CD4-positive, alpha-beta T cell (primary cell): Measurements from ENCODE around the gene TENT4A. TPM values are rescaled to one million over a fixed set of nuclear protein-coding genes. Genes with fewer than 3 reads are reported as not detected.

Source experiments
- ATAC-seq: fragments of 200-7000 bp; cut with Tn5 transposase; one replicate; pipeline ENCODE4 v1.10.0; 2022; ENCODE audit warnings: mild to moderate bottlenecking; ENCODE audit not compliant: poor library complexity
- CTCF ChIA-PET: fragments of 350-600 bp; sonication (Branson Sonifier 250); formaldehyde crosslinking; loops from one replicate; lab custom pipeline; 2021; ENCODE audit warnings: antibody characterized with exemption, inconsistent platforms; lab: Charles Lee
- POLR2A ChIA-PET: fragments of 350-600 bp; sonication (Branson Sonifier 250); formaldehyde crosslinking; loops from one replicate; lab custom pipeline; 2021; ENCODE audit warnings: antibody characterized with exemption, inconsistent platforms; lab: Charles Lee
- DNase-seq, 14 experiments: peaks; one replicate each; pipeline ENCODE4 v3.0.0-alpha.2; 2013 to 2020; ENCODE audit warnings: mixed read lengths in 2 of 14
- H3K27ac ChIP-seq, 2 donors: one replicate each; pipeline versions ENCODE4 v1.5.1 to v1.7.0; 2013; ENCODE audit warnings: low read length in 2 of 2, low read depth in 1 of 2, mild to moderate bottlenecking in 1 of 2
- H3K27me3 ChIP-seq, 2 experiments: 1 replicate in 1 of 2; 2 replicates in 1 of 2; pipeline versions ENCODE4 v1.6.1 to v1.7.0; 2013; ENCODE audit warnings: low read length in 2 of 2, control low read depth in 1 of 2, mild to moderate bottlenecking in 1 of 2, moderate library complexity in 1 of 2; ENCODE audit not compliant: insufficient read depth in 2 of 2, control insufficient read depth in 1 of 2
- H3K36me3 ChIP-seq: one replicate; pipeline ENCODE4 v1.6.1; 2013; ENCODE audit warnings: low read length, control low read depth; ENCODE audit not compliant: insufficient read depth
- H3K4me1 ChIP-seq: one replicate; pipeline ENCODE4 v1.6.1; 2013; ENCODE audit warnings: low read length, control low read depth; ENCODE audit not compliant: insufficient read depth
- H3K4me3 ChIP-seq: one replicate; pipeline ENCODE4 v1.5.1; 2013; ENCODE audit warnings: mild to moderate bottlenecking, low read length, moderate library complexity
- H3K9me3 ChIP-seq, 2 experiments: 1 replicate in 1 of 2; 2 replicates in 1 of 2; pipeline versions ENCODE4 v1.6.1 to v1.7.0; 2013; ENCODE audit warnings: low read length in 2 of 2, mild to moderate bottlenecking in 2 of 2, control low read depth in 1 of 2, moderate library complexity in 1 of 2; ENCODE audit not compliant: control insufficient read depth in 1 of 2, insufficient read depth in 1 of 2
- H3K27ac Mint-ChIP-seq: one replicate; pipeline ENCODE4 v1.8.0; 2020; ENCODE audit warnings: mixed read lengths
- H3K27me3 Mint-ChIP-seq: one replicate; pipeline ENCODE4 v1.8.0; 2021; ENCODE audit warnings: mixed read lengths
- H3K36me3 Mint-ChIP-seq: one replicate; pipeline ENCODE4 v1.8.0; 2021; ENCODE audit warnings: low read depth, mixed read lengths
- H3K4me1 Mint-ChIP-seq: one replicate; pipeline ENCODE4 v1.8.0; 2021; ENCODE audit warnings: low read depth, mixed read lengths
- H3K4me3 Mint-ChIP-seq: one replicate; pipeline ENCODE4 v1.8.0; 2020; ENCODE audit warnings: mild to moderate bottlenecking, mixed read lengths
- H3K9me3 Mint-ChIP-seq: one replicate; pipeline ENCODE4 v1.8.0; 2020; ENCODE audit warnings: mixed read lengths
- CTCF ChIP-seq: fragments of 200-600 bp; IDR thresholded peaks from one replicate; pipeline ENCODE4 v1.8.0; 2022; ENCODE audit warnings: antibody characterized with exemption, mild to moderate bottlenecking
- intact Hi-C, 2 experiments: fragments of 100-400 bp; cut with DNase I in 1 of 2; cut with micrococcal nuclease in 1 of 2; formaldehyde crosslinking; loops; one replicate each; pipeline versions ENCODE4 v1.15.1 to v1.9.0; 2023 to 2025; cut with DNase I, micrococcal nuclease
- total RNA-seq, 174 experiments: library from RNA in 2 of 174; stranded (reverse) in 2 of 174; gene quantifications; one replicate each; pipeline ENCODE4 v1.2.3 and lab custom pipeline; 2021 to 2026

Gene TENT4A
- total RNA-seq, 2 experiments from 2014 or later: 49.2 to 51.9 TPM

DNA sequence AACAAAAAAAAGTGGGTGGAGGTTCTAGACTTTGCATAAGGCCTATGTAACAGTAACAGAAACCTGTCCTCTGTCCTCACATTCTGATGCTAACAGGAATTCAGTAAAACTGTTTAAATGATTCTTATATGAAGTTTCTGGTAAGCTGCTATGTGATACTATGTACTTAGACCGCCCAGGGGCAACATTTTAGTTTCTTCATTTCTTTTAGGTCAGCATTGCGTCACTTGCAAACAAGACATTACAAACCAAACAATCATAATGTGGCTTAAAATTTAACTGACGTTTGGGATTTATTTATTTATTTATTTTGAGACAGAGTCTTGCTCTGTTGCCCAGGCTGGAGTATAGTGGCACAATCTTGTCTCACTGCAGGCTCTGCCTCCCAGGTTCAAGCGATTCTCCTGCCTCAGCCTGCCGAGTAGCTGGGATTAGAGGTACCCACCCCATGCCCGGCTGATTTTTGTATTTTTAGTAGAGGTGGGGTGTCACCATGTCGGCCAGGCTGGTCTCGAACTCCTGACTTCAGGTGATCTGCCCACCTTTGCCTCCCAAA, 44.3 kb downstream of the TENT4A start:
- Mint-ChIP-seq H3K9me3 (no peaks in the 10 kb centered on the region), H3K27ac (no peak overlapping the region), H3K4me1 (no peaks in the 10 kb centered on the region), H3K36me3 (peaks cover 55% of the 10 kb centered on the region), H3K4me3 (no peak overlapping the region), H3K27me3 (no peaks in the 10 kb centered on the region)
- Histone ChIP-seq H3K27ac (no peak overlapping the region), H3K36me3 (peaks cover 49% of the 10 kb centered on the region), H3K9me3 (no peaks in the 10 kb centered on the region), H3K27me3 (no peaks in the 10 kb centered on the region), H3K4me1 (no peaks in the 10 kb centered on the region), H3K4me3 (no peak overlapping the region)
- CTCF ChIA-PET: no interaction called here
- ATAC-seq (no peak), DNase-seq (no peak)
- intact Hi-C loops: no loop called here
- no peak for TF ChIP-seq CTCF
- POLR2A ChIA-PET: interaction anchor here (0.7 kb wide), 1 partner anchor 464 kb away, joined by 3 read pairs; no protein-coding TSS in a partner anchor

- no peaks in the 10 kb centered on the region for H3K4me1 Mint-ChIP-seq
- Histone ChIP-seq H3K9me3 (no peaks in the 10 kb centered on the region), H3K4me3 (no peak overlapping the region), H3K4me1 (no peaks in the 10 kb centered on the region), H3K27ac (no peak overlapping the region), H3K36me3 (peaks cover 41% of the 10 kb centered on the region), H3K27me3 (no peaks in the 10 kb centered on the region)
- DNase-seq: no peak
- no peak overlapping the region for H3K27ac Mint-ChIP-seq
- H3K9me3 Mint-ChIP-seq: no peaks in the 10 kb centered on the region
- H3K36me3 Mint-ChIP-seq: peaks cover 47% of the 10 kb centered on the region
- intact Hi-C loops: no loop called here
- ATAC-seq: no peak
- no peaks in the 10 kb centered on the region for H3K27me3 Mint-ChIP-seq
- ChIA-PET CTCF (no interaction called here), POLR2A (interaction anchor here (0.7 kb wide), 1 partner anchor 464 kb away, joined by 3 read pairs; no protein-coding TSS in a partner anchor)
- no peak for TF ChIP-seq CTCF
- no peak overlapping the region for H3K4me3 Mint-ChIP-seq
Measured at GRCh38 chr5:6758236-6758635, 45.0 kb downstream of the TENT4A start.

DNA sequence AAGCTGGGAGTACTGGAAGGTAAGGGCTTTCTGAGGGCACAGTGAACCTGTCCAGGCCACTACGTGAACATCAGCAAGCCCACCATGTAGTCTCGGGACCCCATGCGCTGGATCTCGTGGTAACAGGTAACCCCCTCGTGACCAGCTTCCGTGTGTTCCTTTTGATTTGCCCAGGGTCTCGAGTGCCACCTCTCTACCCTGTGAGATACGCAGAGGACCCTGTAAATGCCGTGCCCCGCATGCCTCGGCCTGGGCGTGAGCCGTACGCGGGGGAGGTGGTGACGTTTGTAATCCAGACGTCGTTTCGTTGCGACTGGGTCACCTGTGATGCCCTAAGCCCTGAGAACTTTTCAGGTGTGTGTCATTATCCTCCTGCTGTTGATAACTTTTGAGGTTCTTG, 45.5 kb downstream of the TENT4A start:
- Mint-ChIP-seq H3K27me3 (no peaks in the 10 kb centered on the region), H3K27ac (no peak overlapping the region), H3K9me3 (no peaks in the 10 kb centered on the region)

More for the DNA sequence above, 45.5 kb downstream of the TENT4A start:
- no peak for TF ChIP-seq CTCF
- ATAC-seq (no peak), DNase-seq (no peak)
- ChIA-PET CTCF (no interaction called here), POLR2A (no interaction called here)
- no peaks in the 10 kb centered on the region for H3K27me3 ChIP-seq
- intact Hi-C loops: no loop called here
- H3K4me1 ChIP-seq: no peaks in the 10 kb centered on the region
- no peak overlapping the region for H3K4me3 ChIP-seq
- no peaks in the 10 kb centered on the region for H3K9me3 ChIP-seq
- H3K36me3 Mint-ChIP-seq: peaks cover 43% of the 10 kb centered on the region
- H3K27ac ChIP-seq: no peak overlapping the region
- H3K36me3 ChIP-seq: peaks cover 37% of the 10 kb centered on the region
- H3K4me3 Mint-ChIP-seq: no peak overlapping the region
- no peaks in the 10 kb centered on the region for H3K4me1 Mint-ChIP-seq
